Spinal cord (tissue), 10 donors: ENCODE measurements around the gene MYO7A. TPM values are rescaled to one million over a fixed set of nuclear protein-coding genes. Genes with fewer than 3 reads are reported as not detected.
A peak's percentile ranks its signal among the peaks of the same experiment; 100 is the strongest.

ENCODE experiments used
- DNase-seq, 6 donors: peaks; one replicate each; pipeline versions ENCODE4 v3.0.0 to v3.0.0-alpha.2; 2013 to 2015; ENCODE audit warnings: low spot score in 6 of 6, low read depth in 4 of 6
- H3K27ac ChIP-seq: one replicate; pipeline ENCODE4 v1.5.1; 2013; ENCODE audit warnings: low read depth, low read length, control low read depth
- H3K27me3 ChIP-seq: one replicate; pipeline ENCODE4 v1.6.1; 2013; ENCODE audit warnings: low read length; ENCODE audit not compliant: control insufficient read depth, insufficient read depth
- H3K36me3 ChIP-seq: one replicate; pipeline ENCODE4 v1.6.1; 2013; ENCODE audit warnings: low read length; ENCODE audit not compliant: control insufficient read depth, insufficient read depth
- H3K4me1 ChIP-seq: one replicate; pipeline ENCODE4 v1.6.1; 2013; ENCODE audit warnings: low read length; ENCODE audit not compliant: control insufficient read depth, insufficient read depth
- H3K4me3 ChIP-seq: one replicate; pipeline ENCODE4 v1.5.1; 2013; ENCODE audit warnings: low read depth, low read length, control low read depth
- H3K9me3 ChIP-seq: one replicate; pipeline ENCODE4 v1.6.1; 2013; ENCODE audit warnings: low read length; ENCODE audit not compliant: control insufficient read depth, insufficient read depth
- WGBS: methylation state at CpG from one replicate; pipeline ENCODE4 v1.1.5; 2013; ENCODE audit warnings: missing lambda C conversion rate; ENCODE audit not compliant: insufficient coverage; 5-methylcytosine and 5-hydroxymethylcytosine counted together
- polyA plus RNA-seq, 2 donors: library from polyadenylated mRNA; unstranded; fragments of 120-200 nt; gene quantifications; one replicate each; pipeline ENCODE4 v1.2.1, GENCODE V29; 2013; ENCODE audit not compliant: insufficient read length in 2 of 2
- total RNA-seq, 2 donors: library from RNA; depleted of rRNA in 1 of 2; stranded (reverse); fragments of 120-200 nt in 1 of 2; fragments of >200 nt in 1 of 2; gene quantifications; one replicate each; pipeline versions ENCODE4 v1.2.3 to v1.2.4, GENCODE V29; 2013 to 2014
- donor health status: healthy.

MYO7A gene
- total and polyA plus RNA-seq, 4 donors = 3.0 to 6.0 (median 4.2) TPM

DNA sequence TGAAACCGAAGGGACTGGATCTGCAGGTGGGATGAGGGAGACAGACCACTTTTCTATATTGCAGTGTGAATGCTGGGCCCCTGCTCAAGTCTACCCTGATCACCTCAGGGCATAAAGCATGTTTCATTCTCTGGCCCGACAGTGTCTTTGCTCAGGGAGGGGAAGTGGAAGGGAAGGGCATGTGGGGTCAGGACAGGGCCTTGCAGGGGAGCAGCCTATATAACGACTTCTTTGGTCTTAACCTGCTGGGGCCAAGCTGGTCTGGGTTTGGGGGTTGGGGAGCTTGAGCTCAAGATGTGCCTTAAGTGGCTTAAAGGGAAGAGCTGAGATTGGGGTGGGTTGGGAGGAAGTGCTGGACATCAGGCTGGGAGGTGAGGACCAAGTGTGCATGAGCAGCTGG lies 87.1 kb downstream of the MYO7A start:
- DNase-seq = no peak
- H3K27me3 ChIP-seq = no peaks in the 10 kb centered on the region
- H3K4me1 ChIP-seq = no peaks in the 10 kb centered on the region
- no peak overlapping the region for H3K27ac ChIP-seq
- H3K9me3 ChIP-seq = no peaks in the 10 kb centered on the region
- H3K4me3 ChIP-seq = no peak overlapping the region
- peaks cover 5% of the 10 kb centered on the region for H3K36me3 ChIP-seq
- 80% methylated on average over 3 of the region's 3 CpGs for WGBS

DNA sequence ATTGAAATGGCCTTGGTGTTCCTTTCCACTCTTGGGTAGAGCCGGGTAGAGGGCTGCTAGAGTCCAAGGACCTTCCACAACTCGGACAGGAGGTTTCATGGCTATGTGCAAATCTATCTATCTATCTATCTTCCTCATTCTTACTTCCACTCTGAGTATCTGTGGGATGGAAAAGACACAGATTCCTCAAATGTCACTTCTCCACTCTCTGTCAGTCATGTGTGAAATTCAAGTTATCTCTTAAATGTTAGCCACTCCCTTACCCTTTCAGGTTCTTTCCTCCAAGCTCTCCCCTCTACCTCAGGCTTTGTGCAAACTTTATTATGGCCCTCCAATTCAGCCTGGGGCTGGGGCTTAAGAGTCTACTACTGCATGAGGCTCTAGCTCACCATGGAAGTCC lies 89.1 kb downstream of the MYO7A start:
- no peaks in the 10 kb centered on the region for H3K4me1 ChIP-seq
- H3K27ac ChIP-seq = no peak overlapping the region
- DNase-seq = no peak
- H3K27me3 ChIP-seq = no peaks in the 10 kb centered on the region
- WGBS = no CpG with 5 or more reads among the region's 2 CpGs
- no peaks in the 10 kb centered on the region for H3K9me3 ChIP-seq
- H3K4me3 ChIP-seq = no peak overlapping the region
- no peaks in the 10 kb centered on the region for H3K36me3 ChIP-seq

DNA sequence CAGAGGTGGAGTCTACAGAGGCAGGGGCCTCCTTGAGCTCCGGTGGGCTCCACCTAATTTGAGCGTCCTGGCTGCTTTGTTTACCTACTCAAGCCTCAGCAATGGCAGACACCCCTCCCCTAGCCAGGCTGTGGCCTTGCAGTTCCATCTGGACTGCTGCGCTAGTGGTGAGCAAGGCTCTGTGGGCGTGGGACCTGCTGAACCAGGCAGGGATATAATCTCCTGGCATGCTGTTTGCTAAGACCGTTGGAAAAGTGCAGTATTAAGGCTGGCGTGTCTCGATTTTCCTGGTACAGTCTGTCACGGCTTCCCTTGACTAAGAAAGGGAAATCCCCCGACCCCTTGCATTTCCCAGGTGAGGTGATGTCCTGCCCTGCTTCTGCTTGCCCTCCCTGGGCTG lies 95.8 kb downstream of the MYO7A start:
- Histone ChIP-seq H3K36me3 (no peaks in the 10 kb centered on the region), H3K9me3 (no peaks in the 10 kb centered on the region), H3K4me3 (no peak overlapping the region), H3K27me3 (no peaks in the 10 kb centered on the region), H3K27ac (no peak overlapping the region), H3K4me1 (no peaks in the 10 kb centered on the region)
- WGBS = 60% methylated on average over 9 of the region's 9 CpGs
- no peak for DNase-seq

DNA sequence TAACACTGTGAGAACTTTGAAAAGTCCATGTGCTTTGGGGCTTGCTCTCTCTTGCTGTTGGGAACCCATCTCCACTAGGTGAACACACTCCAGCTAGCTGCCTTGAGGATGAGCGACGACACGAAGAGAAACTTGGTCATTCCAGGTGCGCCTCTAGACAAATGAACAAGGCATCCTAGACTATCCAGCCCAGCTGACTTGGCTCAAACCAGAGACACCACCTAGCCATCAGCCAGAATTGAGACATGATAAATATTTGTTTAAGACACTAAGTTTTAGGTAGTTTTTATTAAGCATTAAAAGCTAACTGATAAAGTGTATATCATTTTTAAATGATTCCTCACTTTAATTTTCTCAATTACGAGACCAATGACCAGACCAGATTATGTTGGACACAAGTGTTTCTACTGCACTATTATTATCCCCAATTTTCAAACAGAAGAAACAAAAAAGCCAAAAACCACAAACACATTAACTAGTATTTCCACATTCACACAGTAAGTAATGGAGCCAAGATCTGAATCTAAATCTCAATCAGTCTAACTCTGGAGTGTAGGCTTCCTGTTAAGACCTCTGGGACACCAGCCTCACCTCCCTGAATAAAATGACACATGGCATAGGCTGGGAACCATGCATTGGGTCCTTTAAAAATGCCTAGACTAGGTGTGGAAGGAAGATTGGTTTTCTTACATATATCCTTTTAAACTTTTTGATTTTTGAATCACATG lies 103.0 kb downstream of the MYO7A start:
- Histone ChIP-seq H3K27ac (no peak overlapping the region), H3K4me1 (no peaks in the 10 kb centered on the region), H3K4me3 (no peak overlapping the region), H3K36me3 (no peaks in the 10 kb centered on the region), H3K27me3 (no peaks in the 10 kb centered on the region), H3K9me3 (no peaks in the 10 kb centered on the region)
- DNase-seq = no peak
- WGBS = no CpG with 5 or more reads among the region's 5 CpGs

DNA sequence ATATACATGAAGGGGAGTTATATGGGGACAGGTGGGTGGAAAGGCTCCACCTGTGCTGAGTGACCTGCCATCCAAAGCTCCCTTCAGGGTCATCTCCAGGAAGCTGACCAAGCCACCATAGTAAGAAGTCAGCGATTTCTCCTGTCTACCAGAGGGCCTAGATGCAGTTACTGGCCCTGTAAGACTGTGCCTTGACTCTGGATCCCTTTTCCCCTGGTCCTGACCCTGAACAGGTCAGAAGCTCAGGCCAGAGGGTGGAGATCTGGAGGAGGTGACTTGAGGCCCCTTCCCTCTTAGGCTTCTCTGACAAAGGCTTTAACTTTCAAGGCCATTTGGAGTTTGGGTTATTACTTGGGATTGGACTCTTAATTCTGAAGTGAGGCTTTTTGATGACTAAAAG lies 103.8 kb downstream of the MYO7A start:
- H3K27ac ChIP-seq = no peak overlapping the region
- WGBS = 90% methylated on average over 1 of the region's 1 CpG
- H3K9me3 ChIP-seq = no peaks in the 10 kb centered on the region
- H3K27me3 ChIP-seq = no peaks in the 10 kb centered on the region
- no peak for DNase-seq
- no peak overlapping the region for H3K4me3 ChIP-seq
- no peaks in the 10 kb centered on the region for H3K4me1 ChIP-seq
- H3K36me3 ChIP-seq = no peaks in the 10 kb centered on the region

DNA sequence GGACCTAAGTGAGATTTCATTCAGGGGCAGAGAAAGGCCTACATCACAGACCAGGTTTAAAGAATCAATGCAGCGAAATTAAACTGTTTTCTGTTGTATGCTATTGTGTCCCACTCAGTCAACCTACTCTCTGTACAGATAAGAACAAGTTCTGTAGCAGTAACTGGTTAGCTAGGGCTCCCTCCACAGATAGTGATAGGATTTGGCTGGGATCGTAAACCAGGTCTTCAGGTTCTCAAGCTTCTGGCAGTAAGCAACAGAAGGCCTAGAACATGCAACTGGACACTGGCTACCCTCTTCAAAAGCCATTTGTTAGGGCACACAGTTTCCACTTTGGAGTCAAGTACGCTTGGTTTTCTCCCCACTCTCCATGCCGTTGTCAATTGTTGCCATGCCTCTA lies 104.2 kb downstream of the MYO7A start:
- H3K4me1 ChIP-seq = no peaks in the 10 kb centered on the region
- H3K9me3 ChIP-seq = no peaks in the 10 kb centered on the region
- DNase-seq = no peak
- WGBS = 76% methylated on average over 3 of the region's 4 CpGs
- no peak overlapping the region for H3K27ac ChIP-seq
- H3K27me3 ChIP-seq = no peaks in the 10 kb centered on the region
- no peaks in the 10 kb centered on the region for H3K36me3 ChIP-seq
- H3K4me3 ChIP-seq = no peak overlapping the region

DNA sequence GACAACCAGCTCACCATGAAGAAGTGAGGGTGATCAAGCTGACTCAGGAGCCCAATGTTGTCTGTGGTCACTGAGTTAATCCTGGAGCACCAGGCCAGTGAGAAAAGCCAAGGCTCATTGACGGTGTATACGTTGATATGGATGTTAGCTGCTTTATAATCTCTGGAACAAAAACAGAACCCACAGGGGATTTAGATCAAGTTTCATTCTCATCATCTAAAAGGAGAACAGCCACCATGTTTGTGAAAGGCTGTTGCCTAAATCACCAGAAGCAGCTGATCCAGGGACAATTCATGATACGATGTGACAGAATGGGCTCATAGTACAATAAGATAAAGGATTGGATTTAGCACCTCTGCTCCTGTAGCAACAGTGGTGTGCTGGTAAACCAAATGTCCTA lies 105.0 kb downstream of the MYO7A start:
- H3K4me1 ChIP-seq = no peaks in the 10 kb centered on the region
- no peaks in the 10 kb centered on the region for H3K36me3 ChIP-seq
- H3K27ac ChIP-seq = no peak overlapping the region
- no peaks in the 10 kb centered on the region for H3K9me3 ChIP-seq
- H3K27me3 ChIP-seq = no peaks in the 10 kb centered on the region
- no peak overlapping the region for H3K4me3 ChIP-seq
- WGBS = 80% methylated on average over 1 of the region's 3 CpGs
- no peak for DNase-seq

GRCh38 chr11:77236901-77237300 lies 108.9 kb downstream of the MYO7A start:
- Histone ChIP-seq H3K4me1 (no peaks in the 10 kb centered on the region), H3K36me3 (no peaks in the 10 kb centered on the region), H3K9me3 (no peaks in the 10 kb centered on the region), H3K4me3 (no peak overlapping the region), H3K27me3 (no peaks in the 10 kb centered on the region), H3K27ac (no peak overlapping the region)
- no peak for DNase-seq

GRCh38 chr11:77244277-77245027 lies 116.4 kb downstream of the MYO7A start:
- H3K27me3 ChIP-seq = no peaks in the 10 kb centered on the region
- WGBS = 100% methylated on average over 4 of the region's 7 CpGs
- H3K4me1 ChIP-seq = no peaks in the 10 kb centered on the region
- no peak overlapping the region for H3K27ac ChIP-seq
- H3K36me3 ChIP-seq = no peaks in the 10 kb centered on the region
- H3K4me3 ChIP-seq = no peak overlapping the region
- H3K9me3 ChIP-seq = no peaks in the 10 kb centered on the region
- DNase-seq = peak in 2 of 6 donors; percentile 2 to 7

DNA sequence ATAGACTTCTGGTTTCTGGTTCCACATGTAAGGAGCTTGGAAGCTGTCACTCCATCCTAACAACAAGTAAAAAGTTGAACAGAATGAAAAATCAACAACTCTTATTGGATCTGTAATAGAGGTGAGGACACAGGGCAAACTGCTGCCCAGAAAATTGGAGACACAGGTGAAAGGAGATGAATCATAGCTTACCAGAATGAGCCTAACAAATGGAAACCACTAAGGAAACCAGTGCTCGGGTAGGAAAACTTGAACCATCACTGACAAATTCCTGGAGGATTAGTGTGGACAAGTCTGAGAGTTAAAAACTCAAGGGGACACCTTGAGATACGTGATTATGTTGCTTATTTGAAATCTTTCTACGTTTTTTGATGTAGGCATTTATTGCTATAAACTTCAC lies 121.4 kb downstream of the MYO7A start:
- Histone ChIP-seq H3K9me3 (peaks cover 1% of the 10 kb centered on the region), H3K4me1 (no peaks in the 10 kb centered on the region), H3K27ac (no peak overlapping the region), H3K4me3 (no peak overlapping the region), H3K36me3 (no peaks in the 10 kb centered on the region), H3K27me3 (no peaks in the 10 kb centered on the region)
- no peak for DNase-seq
- no CpG with 5 or more reads among the region's 3 CpGs for WGBS
